ENCODE measurements around the gene UPK1A. TPM values are rescaled to one million over a fixed set of nuclear protein-coding genes. Genes with fewer than 3 reads are reported as not detected.

Gene UPK1A
- total RNA-seq, 4 donors from 2014 or later = not detected

DNA sequence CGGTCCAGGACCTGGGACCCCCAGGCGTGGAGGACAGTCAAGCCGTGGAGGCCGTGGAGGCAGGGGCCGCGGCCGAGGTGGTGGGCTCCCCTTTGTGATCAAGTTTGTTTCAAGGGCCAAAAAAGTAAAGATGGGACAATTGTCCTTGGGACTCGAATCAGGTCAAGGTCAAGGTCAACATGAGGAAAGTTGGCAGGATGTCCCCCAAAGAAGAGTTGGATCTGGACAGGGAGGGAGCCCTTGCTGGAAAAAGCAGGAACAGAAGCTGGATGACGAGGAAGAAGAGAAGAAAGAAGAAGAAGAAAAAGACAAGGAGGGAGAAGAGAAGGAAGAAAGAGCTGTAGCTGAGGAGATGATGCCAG is 53.8 kb downstream of the UPK1A start:
- no peaks in the 10 kb centered on the region for H3K27me3 ChIP-seq
- peak overlapping the region in 2 of 4 donors; percentile 8 to 91 for H3K27ac ChIP-seq
- no peak for TF ChIP-seq POLR2AphosphoS5 (IDR thresholded peaks at IDR 0.05)
- TF ChIP-seq, protein P1, sequence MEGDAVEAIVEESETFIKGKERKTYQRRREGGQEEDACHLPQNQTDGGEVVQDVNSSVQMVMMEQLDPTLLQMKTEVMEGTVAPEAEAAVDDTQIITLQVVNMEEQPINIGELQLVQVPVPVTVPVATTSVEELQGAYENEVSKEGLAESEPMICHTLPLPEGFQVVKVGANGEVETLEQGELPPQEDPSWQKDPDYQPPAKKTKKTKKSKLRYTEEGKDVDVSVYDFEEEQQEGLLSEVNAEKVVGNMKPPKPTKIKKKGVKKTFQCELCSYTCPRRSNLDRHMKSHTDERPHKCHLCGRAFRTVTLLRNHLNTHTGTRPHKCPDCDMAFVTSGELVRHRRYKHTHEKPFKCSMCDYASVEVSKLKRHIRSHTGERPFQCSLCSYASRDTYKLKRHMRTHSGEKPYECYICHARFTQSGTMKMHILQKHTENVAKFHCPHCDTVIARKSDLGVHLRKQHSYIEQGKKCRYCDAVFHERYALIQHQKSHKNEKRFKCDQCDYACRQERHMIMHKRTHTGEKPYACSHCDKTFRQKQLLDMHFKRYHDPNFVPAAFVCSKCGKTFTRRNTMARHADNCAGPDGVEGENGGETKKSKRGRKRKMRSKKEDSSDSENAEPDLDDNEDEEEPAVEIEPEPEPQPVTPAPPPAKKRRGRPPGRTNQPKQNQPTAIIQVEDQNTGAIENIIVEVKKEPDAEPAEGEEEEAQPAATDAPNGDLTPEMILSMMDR (IDR thresholded peaks at IDR 0.05) = no peak
- TF ChIP-seq POLR2A (IDR thresholded peaks at IDR 0.05) = no peak
- WGBS, 2 donors (ENCODE audit: low coverage in 1 of 2) = 89% methylated on average over 1 of the region's 9 CpGs; no CpG with 5 or more reads in 1 of the 2 donors
- H3K9me3 ChIP-seq = no peaks in the 10 kb centered on the region
- ATAC-seq = no peak
- no peak overlapping the region for H3K4me3 ChIP-seq
- peaks cover 0 to 59% (median 19%) of the 10 kb centered on the region in 3 donors for H3K4me1 ChIP-seq
- peaks cover 0 to 57% of the 10 kb centered on the region in 2 donors for H3K36me3 ChIP-seq

DNA sequence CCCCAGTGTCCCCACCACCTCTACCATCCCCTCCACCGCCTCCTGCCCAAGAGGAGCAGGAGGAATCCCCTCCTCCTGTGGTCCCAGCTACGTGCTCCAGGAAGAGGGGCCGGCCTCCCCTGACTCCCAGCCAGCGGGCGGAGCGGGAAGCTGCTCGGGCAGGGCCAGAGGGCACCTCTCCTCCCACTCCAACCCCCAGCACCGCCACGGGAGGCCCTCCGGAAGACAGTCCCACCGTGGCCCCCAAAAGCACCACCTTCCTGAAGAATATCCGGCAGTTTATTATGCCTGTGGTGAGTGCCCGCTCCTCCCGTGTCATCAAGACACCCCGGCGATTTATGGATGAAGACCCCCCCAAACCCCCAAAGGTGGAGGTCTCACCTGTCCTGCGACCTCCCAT is 54.3 kb downstream of the UPK1A start:
- TF ChIP-seq EP300 (IDR thresholded peaks at IDR 0.05) (no peak), POLR2A (IDR thresholded peaks at IDR 0.05) (no peak), POLR2AphosphoS5 (IDR thresholded peaks at IDR 0.05) (no peak)
- TF ChIP-seq, protein P1 (IDR thresholded peaks at IDR 0.05) = no peak
- Histone ChIP-seq H3K36me3 (peaks cover 0 to 62% of the 10 kb centered on the region in 2 donors), H3K4me1 (peaks cover 0 to 54% (median 14%) of the 10 kb centered on the region in 3 donors), H3K4me3 (no peak overlapping the region), H3K27ac (no peak overlapping the region), H3K9me3 (no peaks in the 10 kb centered on the region), H3K27me3 (no peaks in the 10 kb centered on the region)
- no peak for ATAC-seq
- WGBS, 2 donors (ENCODE audit: low coverage in 1 of 2) = 85% methylated on average over 5 of the region's 17 CpGs; no CpG with 5 or more reads in 1 of the 2 donors

DNA sequence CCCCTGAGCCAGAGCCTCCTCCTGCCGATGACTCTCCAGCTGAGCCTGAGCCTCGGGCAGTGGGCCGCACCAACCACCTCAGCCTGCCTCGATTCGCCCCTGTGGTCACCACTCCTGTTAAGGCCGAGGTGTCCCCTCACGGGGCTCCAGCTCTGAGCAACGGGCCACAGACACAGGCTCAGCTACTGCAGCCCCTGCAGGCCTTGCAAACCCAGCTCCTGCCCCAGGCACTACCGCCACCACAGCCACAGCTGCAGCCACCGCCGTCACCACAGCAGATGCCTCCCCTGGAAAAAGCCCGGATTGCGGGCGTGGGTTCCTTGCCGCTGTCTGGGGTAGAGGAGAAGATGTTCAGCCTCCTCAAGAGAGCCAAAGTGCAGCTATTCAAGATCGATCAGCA is 55.1 kb downstream of the UPK1A start:
- Histone ChIP-seq H3K36me3 (peaks cover 0 to 69% of the 10 kb centered on the region in 2 donors), H3K9me3 (no peaks in the 10 kb centered on the region), H3K4me3 (no peak overlapping the region), H3K4me1 (peaks cover 0 to 47% (median 8%) of the 10 kb centered on the region in 3 donors), H3K27ac (no peak overlapping the region), H3K27me3 (no peaks in the 10 kb centered on the region)
- TF ChIP-seq POLR2AphosphoS5 (IDR thresholded peaks at IDR 0.05) = no peak
- TF ChIP-seq EP300 (IDR thresholded peaks at IDR 0.05) = no peak
- no peak for TF ChIP-seq POLR2A (IDR thresholded peaks at IDR 0.05)
- TF ChIP-seq, protein P1 (IDR thresholded peaks at IDR 0.05) = no peak
- WGBS, 2 donors (ENCODE audit: low coverage in 1 of 2) = 87% methylated on average over 8 of the region's 16 CpGs; no CpG with 5 or more reads in 1 of the 2 donors
- no peak for ATAC-seq

DNA sequence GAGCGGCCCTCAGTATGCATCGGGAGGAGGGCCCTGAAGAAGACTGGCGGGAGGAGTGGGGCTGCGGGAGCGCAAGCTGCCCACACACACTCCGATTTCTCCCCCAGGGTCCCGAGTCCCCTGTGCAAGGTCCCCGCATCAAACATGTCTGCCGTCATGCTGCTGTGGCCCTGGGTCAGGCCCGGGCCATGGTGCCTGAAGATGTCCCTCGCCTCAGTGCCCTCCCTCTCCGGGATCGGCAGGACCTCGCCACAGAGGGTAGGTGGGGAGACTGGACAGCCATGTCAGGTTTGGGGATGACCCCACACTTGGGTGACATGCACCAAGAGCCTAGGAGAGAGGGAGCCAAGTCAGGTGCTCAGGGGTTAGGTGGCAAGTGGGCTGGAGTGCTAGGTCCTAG is 56.1 kb downstream of the UPK1A start:
- H3K4me1 ChIP-seq = peaks cover 0 to 44% (median 8%) of the 10 kb centered on the region in 3 donors
- no CpG with 5 or more reads among the region's 14 CpGs for WGBS, 2 donors (ENCODE audit: low coverage in 1 of 2)
- H3K27me3 ChIP-seq = no peaks in the 10 kb centered on the region
- H3K9me3 ChIP-seq = no peaks in the 10 kb centered on the region
- peaks cover 0 to 80% of the 10 kb centered on the region in 2 donors for H3K36me3 ChIP-seq
- H3K27ac ChIP-seq = no peak overlapping the region
- TF ChIP-seq, protein P1 (IDR thresholded peaks at IDR 0.05) = no peak
- TF ChIP-seq POLR2A (IDR thresholded peaks at IDR 0.05) = no peak
- no peak for TF ChIP-seq POLR2AphosphoS5 (IDR thresholded peaks at IDR 0.05)
- no peak for TF ChIP-seq EP300 (IDR thresholded peaks at IDR 0.05)
- no peak overlapping the region for H3K4me3 ChIP-seq
- no peak for ATAC-seq

DNA sequence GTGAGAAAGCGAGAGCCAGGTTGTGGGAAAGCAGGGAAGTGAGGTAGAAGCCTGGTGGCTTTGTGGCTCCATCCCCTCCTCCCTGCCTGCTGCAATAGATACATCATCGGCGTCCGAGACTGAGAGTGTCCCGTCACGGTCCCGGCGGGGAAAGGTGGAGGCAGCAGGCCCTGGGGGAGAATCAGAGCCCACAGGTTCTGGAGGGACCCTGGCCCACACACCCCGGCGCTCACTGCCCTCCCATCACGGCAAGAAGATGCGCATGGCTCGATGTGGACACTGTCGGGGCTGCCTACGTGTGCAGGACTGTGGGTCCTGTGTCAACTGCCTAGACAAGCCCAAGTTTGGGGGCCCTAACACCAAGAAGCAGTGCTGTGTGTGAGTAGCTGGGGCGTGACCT is 56.6 kb downstream of the UPK1A start:
- 100% methylated on average over 1 of the region's 16 CpGs; no CpG with 5 or more reads in 1 of the 2 donors for WGBS, 2 donors (ENCODE audit: low coverage in 1 of 2)
- Histone ChIP-seq H3K36me3 (peaks cover 0 to 84% of the 10 kb centered on the region in 2 donors), H3K9me3 (no peaks in the 10 kb centered on the region), H3K4me3 (no peak overlapping the region), H3K27me3 (no peaks in the 10 kb centered on the region), H3K4me1 (peaks cover 0 to 44% (median 8%) of the 10 kb centered on the region in 3 donors), H3K27ac (no peak overlapping the region)
- TF ChIP-seq POLR2AphosphoS5 (IDR thresholded peaks at IDR 0.05) (no peak), EP300 (IDR thresholded peaks at IDR 0.05) (no peak), POLR2A (IDR thresholded peaks at IDR 0.05) (no peak)
- TF ChIP-seq, protein P1 (IDR thresholded peaks at IDR 0.05) = no peak
- ATAC-seq = no peak
